Measurements from ENCODE around the gene APBB3.

- TF ChIP-seq CTCF (IDR thresholded peaks at IDR 0.05; ENCODE audit: insufficient read depth, low read length) (no peak), REST (IDR thresholded peaks at IDR 0.05; ENCODE audit: insufficient replicate concordance, low read depth) (no peak), SPI1 (IDR thresholded peaks at IDR 0.05; ENCODE audit: borderline replicate concordance, low read depth) (no peak; the same call in 1 of the 2 replicates), POLR2AphosphoS5 (IDR thresholded peaks at IDR 0.05; ENCODE audit: low read depth) (peak; percentile 89)
These were observed at the start of gene APBB3, which contains the start of gene SLC35A4 for GRCh38 chr5:140564196-140565023.
